HL-60 (cell line): Measurements from ENCODE around the gene E2F3.
A peak's percentile ranks its signal among the peaks of the same experiment; 100 is the strongest.

Experiments
- DNase-seq, 2 experiments: peaks; one replicate each; pipeline ENCODE4 v3.0.0-alpha.2; 2010 to 2020; ENCODE audit warnings: low read depth in 1 of 2, low spot score in 1 of 2
- H3K27ac ChIP-seq: fragments of 250-450 bp; sonication (Bioruptor Pico); replicated peaks from 2 replicates; pipeline ENCODE4 v1.5.1; 2020; ENCODE audit warnings: mild to moderate bottlenecking, moderate library complexity
- H3K27me3 ChIP-seq: fragments of 250-450 bp; sonication (Bioruptor Pico); 2 replicates; pipeline ENCODE4 v1.5.1; 2021; ENCODE audit warnings: mild to moderate bottlenecking, moderate library complexity; ENCODE audit not compliant: insufficient read depth, poor library complexity, severe bottlenecking
- H3K4me3 ChIP-seq: replicated peaks from 2 replicates; pipeline ENCODE4 v1.5.1; 2011; ENCODE audit warnings: mild to moderate bottlenecking, control low read depth, low read length; ENCODE audit not compliant: insufficient read depth
- CTCF ChIP-seq: IDR thresholded peaks from one replicate; pipeline ENCODE4 v1.5.1; 2011; ENCODE audit warnings: low read length, control low read depth, inconsistent platforms; ENCODE audit not compliant: insufficient read depth
- GABPA ChIP-seq: IDR thresholded peaks from 2 replicates; pipeline ENCODE4 v1.6.1; 2012; ENCODE audit warnings: low read depth
- POLR2AphosphoS5 ChIP-seq: IDR thresholded peaks from 2 replicates; pipeline ENCODE4 v1.6.1; 2012; ENCODE audit warnings: low read depth
- SPI1 ChIP-seq: IDR thresholded peaks from 2 replicates; pipeline ENCODE4 v1.6.1; 2012; ENCODE audit warnings: low read depth, mild to moderate bottlenecking, borderline replicate concordance
- TF ChIP-seq, protein P1 (sequence below): IDR thresholded peaks from 2 replicates; pipeline ENCODE4 v1.6.1; 2012; ENCODE audit warnings: low read depth; ENCODE audit not compliant: insufficient replicate concordance

The E2F3 gene

DNA sequence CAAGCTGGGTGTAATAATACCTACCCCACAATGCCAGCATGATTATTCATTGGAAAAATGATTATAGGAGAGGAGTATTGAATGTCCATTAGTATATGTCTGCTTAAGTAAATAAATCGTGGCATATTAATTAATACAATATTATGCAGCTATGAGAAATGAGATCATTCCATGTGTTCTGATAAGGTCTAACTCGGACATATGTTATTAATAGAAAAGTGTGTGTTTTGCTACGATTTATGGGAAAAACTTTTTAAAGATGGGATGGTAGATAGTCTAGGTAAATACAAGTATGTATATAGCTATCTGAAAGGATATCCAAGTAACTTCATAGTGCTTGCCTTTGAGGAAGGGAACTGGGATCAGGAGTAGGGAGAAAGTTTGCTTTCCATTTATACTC lies 71.1 kb downstream of the E2F3 start:
- no peak overlapping the region for H3K27ac ChIP-seq
- DNase-seq: no peak
- TF ChIP-seq GABPA (no peak), POLR2AphosphoS5 (no peak), SPI1 (no peak), CTCF (no peak)
- TF ChIP-seq, protein P1, sequence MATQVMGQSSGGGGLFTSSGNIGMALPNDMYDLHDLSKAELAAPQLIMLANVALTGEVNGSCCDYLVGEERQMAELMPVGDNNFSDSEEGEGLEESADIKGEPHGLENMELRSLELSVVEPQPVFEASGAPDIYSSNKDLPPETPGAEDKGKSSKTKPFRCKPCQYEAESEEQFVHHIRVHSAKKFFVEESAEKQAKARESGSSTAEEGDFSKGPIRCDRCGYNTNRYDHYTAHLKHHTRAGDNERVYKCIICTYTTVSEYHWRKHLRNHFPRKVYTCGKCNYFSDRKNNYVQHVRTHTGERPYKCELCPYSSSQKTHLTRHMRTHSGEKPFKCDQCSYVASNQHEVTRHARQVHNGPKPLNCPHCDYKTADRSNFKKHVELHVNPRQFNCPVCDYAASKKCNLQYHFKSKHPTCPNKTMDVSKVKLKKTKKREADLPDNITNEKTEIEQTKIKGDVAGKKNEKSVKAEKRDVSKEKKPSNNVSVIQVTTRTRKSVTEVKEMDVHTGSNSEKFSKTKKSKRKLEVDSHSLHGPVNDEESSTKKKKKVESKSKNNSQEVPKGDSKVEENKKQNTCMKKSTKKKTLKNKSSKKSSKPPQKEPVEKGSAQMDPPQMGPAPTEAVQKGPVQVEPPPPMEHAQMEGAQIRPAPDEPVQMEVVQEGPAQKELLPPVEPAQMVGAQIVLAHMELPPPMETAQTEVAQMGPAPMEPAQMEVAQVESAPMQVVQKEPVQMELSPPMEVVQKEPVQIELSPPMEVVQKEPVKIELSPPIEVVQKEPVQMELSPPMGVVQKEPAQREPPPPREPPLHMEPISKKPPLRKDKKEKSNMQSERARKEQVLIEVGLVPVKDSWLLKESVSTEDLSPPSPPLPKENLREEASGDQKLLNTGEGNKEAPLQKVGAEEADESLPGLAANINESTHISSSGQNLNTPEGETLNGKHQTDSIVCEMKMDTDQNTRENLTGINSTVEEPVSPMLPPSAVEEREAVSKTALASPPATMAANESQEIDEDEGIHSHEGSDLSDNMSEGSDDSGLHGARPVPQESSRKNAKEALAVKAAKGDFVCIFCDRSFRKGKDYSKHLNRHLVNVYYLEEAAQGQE: no peak
- H3K4me3 ChIP-seq: no peak overlapping the region
- no peaks in the 10 kb centered on the region for H3K27me3 ChIP-seq

GRCh38 chr6:20473518-20473917 lies 71.8 kb downstream of the E2F3 start:
- H3K27ac ChIP-seq: no peak overlapping the region
- no peaks in the 10 kb centered on the region for H3K27me3 ChIP-seq
- H3K4me3 ChIP-seq: no peak overlapping the region
- TF ChIP-seq, protein P1: no peak
- TF ChIP-seq SPI1 (no peak), POLR2AphosphoS5 (no peak), CTCF (no peak), GABPA (no peak)
- no peak for DNase-seq

- Histone ChIP-seq H3K27me3 (no peaks in the 10 kb centered on the region), H3K4me3 (no peak overlapping the region), H3K27ac (no peak overlapping the region)
- TF ChIP-seq SPI1 (peak; percentile 68), GABPA (no peak)
- peak in 1 of 2 experiments; percentile 8 for DNase-seq
These were observed 73.3 kb downstream of the E2F3 start for GRCh38 chr6:20474874-20475542.

DNA sequence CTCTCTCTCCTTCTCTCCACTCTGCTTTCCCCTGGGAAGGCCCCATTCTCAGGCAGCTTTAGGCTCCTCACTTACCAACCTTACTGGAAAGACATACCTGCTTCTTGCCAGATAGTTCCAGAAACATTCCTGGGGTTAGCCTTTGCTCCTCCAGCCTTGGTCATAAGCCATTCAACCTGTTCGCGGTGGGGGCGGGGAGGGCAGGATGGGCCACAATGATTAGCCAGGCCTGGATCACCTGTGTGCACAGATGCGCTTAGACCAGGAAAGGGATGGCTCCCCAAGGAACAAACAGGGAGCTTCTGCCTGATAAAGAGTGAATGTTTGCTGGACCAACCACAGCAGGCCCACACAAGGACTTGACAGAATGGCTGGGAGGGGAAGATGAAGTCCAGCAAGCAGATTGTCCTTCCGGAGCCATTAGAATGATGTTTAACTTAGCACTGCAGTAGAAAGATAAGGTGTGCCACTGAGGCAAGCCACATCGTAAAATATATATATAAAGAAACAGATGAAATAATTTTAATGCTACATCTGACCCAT lies 74.9 kb downstream of the E2F3 start:
- no peak for DNase-seq
- H3K4me3 ChIP-seq: no peak overlapping the region
- no peak for TF ChIP-seq POLR2AphosphoS5
- TF ChIP-seq, protein P1: no peak
- no peak overlapping the region for H3K27ac ChIP-seq
- H3K27me3 ChIP-seq: no peaks in the 10 kb centered on the region
